A673 (cell line): Measurements from ENCODE around the gene SERPINE1. TPM values are rescaled to one million over a fixed set of nuclear protein-coding genes. Genes with fewer than 3 reads are reported as not detected.
A peak's percentile ranks its signal among the peaks of the same experiment; 100 is the strongest.

Source experiments
- BruUV-seq: library from RNA; stranded (reverse); fragments of 400-500 nt; replicated peaks from 2 replicates; lab custom pipeline; 2021; lab: Mats Ljungman, UMichigan
- CTCF ChIA-PET: fragments of 300-600 bp; sonication (Branson Sonifier 250); formaldehyde crosslinking; loops from one replicate; lab custom pipeline; 2022; ENCODE audit warnings: antibody characterized with exemption; lab: Charles Lee
- POLR2A ChIA-PET: fragments of 300-600 bp; sonication (Branson Sonifier 250); formaldehyde crosslinking; loops from one replicate; lab custom pipeline; 2022; ENCODE audit warnings: antibody characterized with exemption; ENCODE audit not compliant: low non-redundant PET; lab: Charles Lee
- DNase-seq: peaks from one replicate; pipeline ENCODE4 v3.0.0-alpha.2; 2015; ENCODE audit warnings: low spot score
- H3K27ac ChIP-seq: fragments of 200-600 bp; sonication (generic); 2 replicates; pipeline ENCODE4 v1.5.1; 2016; ENCODE audit warnings: mixed run types, low read depth, mild to moderate bottlenecking, mixed read lengths, antibody characterized with exemption, low read length; ENCODE audit not compliant: poor library complexity, severe bottlenecking
- H3K27me3 ChIP-seq: fragments of 200-600 bp; sonication (generic); replicated peaks from 2 replicates; pipeline ENCODE4 v1.6.1; 2017; ENCODE audit warnings: mixed run types, low read depth, mild to moderate bottlenecking, mixed read lengths, antibody characterized with exemption, low read length; ENCODE audit not compliant: insufficient read depth, poor library complexity
- H3K36me3 ChIP-seq: fragments of 200-600 bp; sonication (generic); 2 replicates; pipeline ENCODE4 v1.6.1; 2016; ENCODE audit warnings: mixed run types, mild to moderate bottlenecking, mixed read lengths, antibody characterized with exemption, low read length; ENCODE audit not compliant: insufficient read depth, poor library complexity, severe bottlenecking
- H3K4me1 ChIP-seq: fragments of 200-600 bp; sonication (generic); 2 replicates; pipeline ENCODE4 v1.6.1; 2017; ENCODE audit warnings: mixed run types, mild to moderate bottlenecking, mixed read lengths, antibody characterized with exemption, low read length; ENCODE audit not compliant: insufficient read depth, poor library complexity, severe bottlenecking
- H3K4me3 ChIP-seq: fragments of 200-600 bp; sonication (generic); 2 replicates; pipeline ENCODE4 v1.5.1; 2016; ENCODE audit warnings: low read depth, mixed run types, mild to moderate bottlenecking, mixed read lengths, low read length; ENCODE audit not compliant: poor library complexity, severe bottlenecking
- H3K9me3 ChIP-seq: fragments of 200-600 bp; sonication (generic); 2 replicates; pipeline ENCODE4 v1.6.1; 2016; ENCODE audit warnings: mixed run types, low read depth, mild to moderate bottlenecking, mixed read lengths, antibody characterized with exemption, low read length; ENCODE audit not compliant: poor library complexity, severe bottlenecking
- EZH2 ChIP-seq: fragments of 200-600 bp; sonication (generic); IDR thresholded peaks from 2 replicates; pipeline ENCODE4 v1.6.1; 2017; ENCODE audit warnings: borderline replicate concordance, low read depth, mild to moderate bottlenecking, mixed read lengths, antibody characterized with exemption, low read length; ENCODE audit not compliant: poor library complexity, severe bottlenecking
- intact Hi-C: fragments of 100-400 bp; cut with micrococcal nuclease; formaldehyde crosslinking; loops from one replicate; pipeline ENCODE4 v1.10.0; 2022; ENCODE audit not compliant: unreplicated experiment
- total RNA-seq: library from RNA; stranded (reverse); gene quantifications from 2 replicates; pipeline ENCODE4 v1.2.3, GENCODE V29; 2021
- TF ChIP-seq, protein P1 (sequence below): fragments of 300-800, 200-600 bp; sonication (generic); conservative IDR thresholded peaks from 2 replicates; pipeline ENCODE4 v1.5.1; 2017; ENCODE audit warnings: low read depth, mild to moderate bottlenecking, antibody characterized with exemption, low read length, moderate library complexity, mixed read lengths

SERPINE1 gene
- total RNA-seq, 1 experiment from 2014 or later: 5.3 TPM

DNA sequence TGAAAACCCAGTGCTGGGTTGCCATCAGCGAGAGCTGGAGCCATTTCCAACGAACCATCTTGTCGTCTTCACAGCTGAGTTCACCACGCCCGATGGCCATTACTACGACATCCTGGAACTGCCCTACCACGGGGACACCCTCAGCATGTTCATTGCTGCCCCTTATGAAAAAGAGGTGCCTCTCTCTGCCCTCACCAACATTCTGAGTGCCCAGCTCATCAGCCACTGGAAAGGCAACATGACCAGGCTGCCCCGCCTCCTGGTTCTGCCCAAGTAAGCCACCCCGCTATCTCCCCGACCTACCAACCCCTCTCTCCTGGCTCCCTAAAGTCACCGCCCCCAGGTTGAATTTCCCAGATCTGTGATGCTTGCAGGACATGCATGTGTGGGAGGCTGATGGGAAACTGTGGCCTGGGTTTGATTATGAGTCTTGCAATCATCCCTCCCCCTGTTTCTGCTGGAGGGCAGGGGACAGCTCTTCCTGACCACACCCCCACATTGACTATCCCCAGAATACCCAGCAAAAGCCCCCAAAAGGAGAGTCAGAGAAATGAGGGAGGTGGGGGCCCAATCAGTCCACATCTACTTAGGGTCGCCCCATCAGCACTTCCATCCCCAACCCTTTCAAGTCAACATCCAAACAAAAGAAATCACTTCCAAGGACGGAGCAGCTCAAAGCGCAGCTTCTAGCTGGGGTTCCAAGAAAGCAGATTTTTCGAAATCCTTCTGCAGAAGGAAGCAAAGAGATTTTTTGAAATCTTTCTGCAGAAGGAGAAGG lies 6.9 kb downstream of the SERPINE1 start:
- Histone ChIP-seq H3K9me3 (no peaks in the 10 kb centered on the region), H3K36me3 (no peaks in the 10 kb centered on the region), H3K27me3 (no peaks in the 10 kb centered on the region), H3K4me1 (peaks cover 36% of the 10 kb centered on the region), H3K27ac (peak overlapping the region; percentile 70), H3K4me3 (no peak overlapping the region)
- ChIA-PET POLR2A (no interaction called here), CTCF (interaction anchor here (0.5 to 1.2 kb wide), 3 partner anchors 10 to 250 kb away, joined by 3 to 17 read pairs (median 12); no protein-coding TSS in a partner anchor)
- TF ChIP-seq EZH2: no peak
- TF ChIP-seq, protein P1, sequence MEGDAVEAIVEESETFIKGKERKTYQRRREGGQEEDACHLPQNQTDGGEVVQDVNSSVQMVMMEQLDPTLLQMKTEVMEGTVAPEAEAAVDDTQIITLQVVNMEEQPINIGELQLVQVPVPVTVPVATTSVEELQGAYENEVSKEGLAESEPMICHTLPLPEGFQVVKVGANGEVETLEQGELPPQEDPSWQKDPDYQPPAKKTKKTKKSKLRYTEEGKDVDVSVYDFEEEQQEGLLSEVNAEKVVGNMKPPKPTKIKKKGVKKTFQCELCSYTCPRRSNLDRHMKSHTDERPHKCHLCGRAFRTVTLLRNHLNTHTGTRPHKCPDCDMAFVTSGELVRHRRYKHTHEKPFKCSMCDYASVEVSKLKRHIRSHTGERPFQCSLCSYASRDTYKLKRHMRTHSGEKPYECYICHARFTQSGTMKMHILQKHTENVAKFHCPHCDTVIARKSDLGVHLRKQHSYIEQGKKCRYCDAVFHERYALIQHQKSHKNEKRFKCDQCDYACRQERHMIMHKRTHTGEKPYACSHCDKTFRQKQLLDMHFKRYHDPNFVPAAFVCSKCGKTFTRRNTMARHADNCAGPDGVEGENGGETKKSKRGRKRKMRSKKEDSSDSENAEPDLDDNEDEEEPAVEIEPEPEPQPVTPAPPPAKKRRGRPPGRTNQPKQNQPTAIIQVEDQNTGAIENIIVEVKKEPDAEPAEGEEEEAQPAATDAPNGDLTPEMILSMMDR: no peak
- intact Hi-C loops: loop anchor here (2.0 to 10.0 kb wide), 2 partner anchors 33 to 49 kb away; partner anchors contain the start of gene TRIM56
- no TSS peak for BruUV-seq
- peak; percentile 42 for DNase-seq

DNA sequence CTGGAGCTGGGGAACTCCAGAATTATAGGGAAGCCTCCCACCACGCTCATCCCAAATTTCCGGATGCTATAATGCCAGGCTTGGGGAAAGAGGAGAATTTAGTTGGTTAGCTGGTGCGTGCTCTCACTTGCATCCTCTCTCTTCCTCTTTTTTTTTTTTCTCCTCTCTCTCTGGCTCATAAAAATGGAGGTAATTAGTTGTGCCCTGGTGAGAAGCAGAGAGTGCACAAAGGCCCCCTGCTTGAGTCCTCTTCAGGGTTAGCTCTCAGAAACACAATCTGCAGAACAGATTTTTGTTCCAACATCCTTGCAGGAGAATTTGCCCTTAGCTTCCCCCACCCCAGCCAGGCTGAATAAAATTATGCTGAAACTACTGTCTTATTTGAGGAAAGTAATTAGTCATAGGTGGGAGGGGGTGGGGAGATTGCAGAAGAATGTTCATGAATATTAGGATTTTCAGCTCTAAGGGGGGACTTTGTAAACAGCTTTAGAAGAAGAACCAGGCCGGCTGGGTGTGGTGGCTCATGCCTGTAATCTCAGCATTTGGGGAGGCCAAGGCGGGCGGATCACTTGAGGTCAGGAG lies 7.6 kb downstream of the SERPINE1 start:
- ChIA-PET POLR2A (no interaction called here), CTCF (interaction anchor here (0.5 to 1.2 kb wide), 3 partner anchors 9 to 249 kb away, joined by 3 to 17 read pairs (median 12); no protein-coding TSS in a partner anchor)
- no peak overlapping the region for H3K4me3 ChIP-seq
- intact Hi-C loops: loop anchor here (2.0 to 10.0 kb wide), 2 partner anchors 34 to 50 kb away; partner anchors contain the start of gene TRIM56
- peak; percentile 87 for DNase-seq
- no peaks in the 10 kb centered on the region for H3K36me3 ChIP-seq
- H3K27ac ChIP-seq: peak overlapping the region; percentile 70
- no peaks in the 10 kb centered on the region for H3K9me3 ChIP-seq
- BruUV-seq: no TSS peak
- TF ChIP-seq EZH2: no peak
- TF ChIP-seq, protein P1: no peak
- peaks cover 38% of the 10 kb centered on the region for H3K4me1 ChIP-seq
- H3K27me3 ChIP-seq: no peaks in the 10 kb centered on the region

DNA sequence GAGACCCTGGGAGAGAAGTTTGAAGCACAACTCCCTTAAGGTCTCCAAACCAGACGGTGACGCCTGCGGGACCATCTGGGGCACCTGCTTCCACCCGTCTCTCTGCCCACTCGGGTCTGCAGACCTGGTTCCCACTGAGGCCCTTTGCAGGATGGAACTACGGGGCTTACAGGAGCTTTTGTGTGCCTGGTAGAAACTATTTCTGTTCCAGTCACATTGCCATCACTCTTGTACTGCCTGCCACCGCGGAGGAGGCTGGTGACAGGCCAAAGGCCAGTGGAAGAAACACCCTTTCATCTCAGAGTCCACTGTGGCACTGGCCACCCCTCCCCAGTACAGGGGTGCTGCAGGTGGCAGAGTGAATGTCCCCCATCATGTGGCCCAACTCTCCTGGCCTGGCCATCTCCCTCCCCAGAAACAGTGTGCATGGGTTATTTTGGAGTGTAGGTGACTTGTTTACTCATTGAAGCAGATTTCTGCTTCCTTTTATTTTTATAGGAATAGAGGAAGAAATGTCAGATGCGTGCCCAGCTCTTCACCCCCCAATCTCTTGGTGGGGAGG lies 10.8 kb downstream of the SERPINE1 start:
- Histone ChIP-seq H3K4me1 (peaks cover 45% of the 10 kb centered on the region), H3K27me3 (no peaks in the 10 kb centered on the region), H3K36me3 (no peaks in the 10 kb centered on the region), H3K9me3 (no peaks in the 10 kb centered on the region), H3K27ac (peak overlapping the region; percentile 70), H3K4me3 (no peak overlapping the region)
- no peak for TF ChIP-seq EZH2
- TF ChIP-seq, protein P1: no peak
- ChIA-PET POLR2A (no interaction called here), CTCF (interaction anchor here (0.5 kb wide), 1 partner anchor 261 kb away, joined by 6 read pairs; no protein-coding TSS in a partner anchor)
- BruUV-seq: no TSS peak
- no peak for DNase-seq
- intact Hi-C loops: loop anchor here (10.0 kb wide), 1 partner anchor 53 kb away; the partner anchor contains the start of gene TRIM56
